ENCODE data around the gene AKAP9.
A peak's percentile ranks its signal among the peaks of the same experiment; 100 is the strongest.
"Not testable (repeated sequence)": the region's sequence is repeated elsewhere in the genome, so short reads cannot be mapped to it uniquely, and the experiment has no call there.

The AKAP9 gene

GRCh38 chr7:92072708-92073107 is 132.0 kb downstream of the AKAP9 start:
- TF ChIP-seq MYC (IDR thresholded peaks at IDR 0.05; ENCODE audit: low read depth, low read length): no peak
- TF ChIP-seq MAX (IDR thresholded peaks at IDR 0.05; ENCODE audit: low read depth, low read length): no peak
- no peak for TF ChIP-seq POLR2A (IDR thresholded peaks at IDR 0.05; ENCODE audit: extremely low read depth, insufficient read length)
- TF ChIP-seq CTCF (IDR thresholded peaks at IDR 0.05; ENCODE audit: low read depth, low read length): no peak
- no peak overlapping the region for H3K4me3 ChIP-seq (ENCODE audit: low read depth, low read length)
- no peak for DNase-seq (ENCODE audit: low read depth)

- no peak for DNase-seq (ENCODE audit: low read depth)
- no peak overlapping the region for H3K4me3 ChIP-seq (ENCODE audit: low read depth, low read length)
- TF ChIP-seq MYC (IDR thresholded peaks at IDR 0.05; ENCODE audit: low read depth, low read length) (no peak), CTCF (IDR thresholded peaks at IDR 0.05; ENCODE audit: low read depth, low read length) (no peak), POLR2A (IDR thresholded peaks at IDR 0.05; ENCODE audit: extremely low read depth, insufficient read length) (no peak), MAX (IDR thresholded peaks at IDR 0.05; ENCODE audit: low read depth, low read length) (no peak)
Observed at GRCh38 chr7:92075455-92076158, 134.9 kb downstream of the AKAP9 start.

- H3K4me3 ChIP-seq (ENCODE audit: low read depth, low read length): no peak overlapping the region
- no peak for DNase-seq (ENCODE audit: low read depth)
Observed at GRCh38 chr7:92076509-92076908, 135.8 kb downstream of the AKAP9 start.

GRCh38 chr7:92083922-92084321 is 143.3 kb downstream of the AKAP9 start:
- H3K4me3 ChIP-seq (ENCODE audit: low read depth, low read length): not testable (repeated sequence)

More at GRCh38 chr7:92076509-92076908, 135.8 kb downstream of the AKAP9 start:
- TF ChIP-seq CTCF (IDR thresholded peaks at IDR 0.05; ENCODE audit: low read depth, low read length) (no peak), MYC (IDR thresholded peaks at IDR 0.05; ENCODE audit: low read depth, low read length) (no peak), POLR2A (IDR thresholded peaks at IDR 0.05; ENCODE audit: extremely low read depth, insufficient read length) (no peak), MAX (IDR thresholded peaks at IDR 0.05; ENCODE audit: low read depth, low read length) (no peak)

GRCh38 chr7:92088266-92088665 is 147.6 kb downstream of the AKAP9 start:
- DNase-seq (ENCODE audit: low read depth): no peak

More at GRCh38 chr7:92083922-92084321, 143.3 kb downstream of the AKAP9 start:
- DNase-seq (ENCODE audit: low read depth): not testable (repeated sequence)

GRCh38 chr7:92092210-92092609 is 151.5 kb downstream of the AKAP9 start:
- no peak overlapping the region for H3K4me3 ChIP-seq (ENCODE audit: low read depth, low read length)
- TF ChIP-seq MYC (IDR thresholded peaks at IDR 0.05; ENCODE audit: low read depth, low read length) (no peak), CTCF (IDR thresholded peaks at IDR 0.05; ENCODE audit: low read depth, low read length) (no peak)
- no peak for DNase-seq (ENCODE audit: low read depth)

More at GRCh38 chr7:92088266-92088665, 147.6 kb downstream of the AKAP9 start:
- H3K4me3 ChIP-seq (ENCODE audit: low read depth, low read length): no peak overlapping the region
- no peak for TF ChIP-seq POLR2A (IDR thresholded peaks at IDR 0.05; ENCODE audit: extremely low read depth, insufficient read length)
- no peak for TF ChIP-seq MYC (IDR thresholded peaks at IDR 0.05; ENCODE audit: low read depth, low read length)
- no peak for TF ChIP-seq MAX (IDR thresholded peaks at IDR 0.05; ENCODE audit: low read depth, low read length)

- no peak overlapping the region for H3K4me3 ChIP-seq (ENCODE audit: low read depth, low read length)
- TF ChIP-seq MAX (IDR thresholded peaks at IDR 0.05; ENCODE audit: low read depth, low read length) (no peak), MYC (IDR thresholded peaks at IDR 0.05; ENCODE audit: low read depth, low read length) (no peak), CTCF (IDR thresholded peaks at IDR 0.05; ENCODE audit: low read depth, low read length) (no peak)
- DNase-seq (ENCODE audit: low read depth): peak; percentile 10
Observed at GRCh38 chr7:92095380-92095779, 154.7 kb downstream of the AKAP9 start.
